GM18867 (cell line): Measurements from ENCODE around the gene CCDC9B.

Source experiments
- ATAC-seq: cut with Tn5 transposase; IDR thresholded peaks from one replicate; pipeline ENCODE4 v1.9.1; 2021; ENCODE audit warnings: mild to moderate bottlenecking, moderate library complexity; ENCODE audit not compliant: unreplicated experiment

The CCDC9B gene

DNA sequence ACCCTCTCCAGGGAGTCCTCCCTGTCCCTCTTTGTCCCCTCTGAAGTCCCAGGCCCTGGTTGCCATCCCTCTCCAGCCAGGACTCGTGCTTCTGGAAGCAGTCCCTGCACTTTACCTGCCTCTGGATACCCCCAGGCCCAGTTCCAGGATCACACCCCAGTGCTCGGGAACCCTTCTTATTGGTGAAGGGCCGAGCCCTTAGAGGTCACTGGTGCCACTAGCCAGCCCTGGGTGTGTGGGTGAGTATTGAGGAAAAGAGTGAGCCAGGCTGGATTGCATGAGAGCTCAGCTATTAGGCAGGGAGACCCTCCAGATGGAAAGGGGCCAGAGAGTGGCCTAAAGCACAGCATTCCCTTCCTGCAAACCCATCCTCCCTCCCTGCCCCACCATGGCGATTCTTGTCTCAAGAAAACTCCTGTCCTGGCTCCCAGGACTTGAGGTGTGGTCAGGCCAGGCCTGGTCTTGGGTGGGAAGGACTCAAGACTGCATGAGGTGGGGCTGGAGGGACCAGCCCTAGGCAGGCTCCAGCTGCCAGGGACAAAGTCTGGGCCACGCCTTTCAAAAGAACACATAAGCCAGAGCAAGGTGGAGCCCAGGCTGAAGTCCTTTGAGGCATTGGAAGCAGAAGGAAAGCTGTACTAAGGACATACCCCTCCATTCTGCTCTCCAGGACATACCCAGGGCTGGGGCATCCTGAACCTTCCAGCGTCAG lies 5.3 kb upstream of the CCDC9B start:
- ATAC-seq: no peak

DNA sequence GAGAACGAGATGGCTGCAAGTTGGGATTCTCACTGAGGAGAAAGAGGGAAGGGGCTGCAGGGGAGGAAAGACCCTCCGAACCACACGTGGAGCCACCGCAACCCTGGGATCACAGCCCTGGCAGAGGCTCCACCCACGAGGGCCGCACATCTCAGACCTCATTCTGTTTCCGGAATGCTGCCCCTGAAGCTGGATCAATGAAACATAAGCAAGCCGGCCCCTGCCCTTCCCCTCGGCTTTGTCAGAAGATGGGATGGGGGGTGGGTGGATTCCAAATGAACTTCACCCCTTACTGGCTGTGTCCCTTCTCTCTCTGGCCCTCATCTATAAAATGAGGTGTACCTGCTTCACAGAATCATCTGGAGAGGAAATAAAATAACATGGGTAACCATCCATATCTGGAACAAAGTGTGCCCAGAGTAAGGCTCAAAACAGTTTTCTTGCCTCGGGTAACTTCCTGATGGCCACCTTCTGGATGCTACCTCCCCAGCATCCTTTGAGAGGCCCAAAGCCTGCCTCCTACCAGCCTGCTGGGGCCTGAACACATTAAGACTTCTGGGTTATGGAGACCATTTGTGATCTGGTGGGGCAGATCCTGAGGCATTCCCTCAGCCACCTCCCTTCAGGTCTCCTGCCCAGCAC lies 4.6 kb upstream of the CCDC9B start:
- no peak for ATAC-seq

DNA sequence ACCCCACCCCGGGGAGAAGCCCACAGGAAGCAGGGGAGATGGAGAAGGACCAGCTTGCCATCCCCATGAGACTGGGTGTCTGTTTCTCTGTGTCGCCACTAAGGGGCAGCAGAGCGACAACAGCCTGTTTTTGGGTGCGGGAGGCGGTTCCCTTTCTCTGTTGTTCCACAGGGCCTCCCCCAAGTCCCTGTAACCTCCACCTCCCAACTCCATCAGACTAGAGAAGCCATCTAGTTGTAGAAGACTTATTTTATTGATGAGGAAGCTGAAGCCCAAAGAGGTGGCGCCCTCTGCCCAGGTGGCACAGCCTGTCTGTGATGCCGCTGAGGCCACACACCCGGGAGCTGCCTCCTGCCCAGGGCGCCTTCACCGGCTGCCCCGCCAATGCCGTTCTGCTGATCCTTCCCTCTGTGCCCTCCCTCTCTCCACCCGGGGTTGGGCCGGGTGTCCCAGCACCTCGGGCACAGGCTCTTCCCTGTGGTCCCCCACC lies 3.9 kb upstream of the CCDC9B start:
- no peak for ATAC-seq

DNA sequence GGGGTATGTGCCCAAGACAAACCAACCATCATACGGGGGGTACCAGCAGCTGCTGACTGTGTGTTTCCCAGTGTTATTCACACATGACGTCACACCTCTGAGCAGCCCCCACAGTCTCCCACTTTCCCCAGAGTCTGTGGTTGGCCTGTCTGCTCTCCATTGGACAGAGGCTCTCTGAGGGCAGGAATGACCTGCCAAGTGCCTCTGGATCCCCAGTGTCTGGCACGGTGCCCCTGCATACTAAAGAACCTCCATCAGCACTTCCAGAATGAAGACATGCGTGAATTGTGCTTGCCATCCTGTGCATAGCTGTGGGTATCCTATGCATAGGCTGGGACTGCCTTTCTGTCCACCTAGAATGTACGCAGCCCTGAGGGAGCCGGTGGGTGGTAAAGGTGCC lies 3.5 kb upstream of the CCDC9B start:
- ATAC-seq: no peak

DNA sequence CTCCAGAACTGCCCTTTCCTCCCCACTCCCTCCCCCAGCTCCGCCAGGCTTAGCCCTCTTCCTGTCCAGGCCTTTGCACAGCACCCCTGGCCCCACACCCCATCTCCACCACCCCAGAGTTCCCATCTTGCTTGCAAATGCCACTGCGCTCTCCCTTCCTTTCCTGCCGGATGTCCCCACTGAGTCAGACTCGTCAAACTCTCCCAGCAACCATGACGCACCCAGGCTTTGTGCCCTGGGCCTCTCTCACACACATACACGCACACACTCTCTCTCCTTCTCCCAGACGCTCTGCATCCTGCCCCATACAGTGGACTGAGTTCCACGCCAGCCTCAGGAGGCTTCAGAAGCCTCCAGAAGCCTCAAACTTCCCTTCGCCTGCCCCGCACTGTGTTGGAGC lies 2.8 kb upstream of the CCDC9B start:
- no peak for ATAC-seq

DNA sequence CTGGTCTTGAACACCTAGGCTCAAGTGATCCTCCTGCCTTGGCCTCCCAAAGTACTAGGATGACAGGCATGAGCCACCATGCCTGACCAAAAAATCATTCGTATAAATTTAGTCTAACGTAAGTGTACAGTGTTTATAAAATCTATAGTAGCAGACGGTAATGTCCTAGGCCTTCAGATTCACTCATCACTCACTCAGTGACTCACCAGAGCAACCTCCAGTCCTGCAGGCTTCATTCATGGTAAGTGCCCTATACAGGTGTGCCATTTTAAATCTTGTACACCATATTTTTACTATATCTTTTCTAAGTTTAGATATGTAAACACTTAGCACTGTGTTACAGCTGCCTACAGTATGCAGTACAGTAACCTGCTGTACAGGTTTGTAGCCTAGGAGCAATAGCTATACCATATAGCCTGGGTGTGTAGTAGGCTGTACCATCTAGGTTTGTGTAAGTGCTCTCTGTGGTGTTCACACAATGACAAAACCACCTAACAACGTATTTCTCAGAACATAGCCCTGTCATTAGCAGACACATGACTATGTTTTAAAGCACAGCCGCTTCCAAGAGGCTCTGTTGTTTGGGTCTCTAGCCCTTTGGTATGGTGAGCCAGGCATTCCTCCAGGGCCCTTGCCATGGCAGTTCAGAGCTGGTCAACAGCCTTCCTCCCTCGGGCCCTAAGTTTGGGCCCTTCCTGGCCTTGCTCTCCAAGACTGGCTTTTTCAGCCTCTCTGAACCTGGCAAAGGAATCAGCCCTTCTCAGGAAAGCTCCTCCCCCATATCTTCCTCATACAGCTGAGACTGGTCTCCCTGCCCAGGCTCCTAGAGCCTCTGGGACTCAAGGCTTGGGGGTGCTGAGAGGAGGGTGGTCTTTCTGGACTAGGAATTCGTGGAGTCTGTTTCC lies 1.9 kb upstream of the CCDC9B start:
- no peak for ATAC-seq

DNA sequence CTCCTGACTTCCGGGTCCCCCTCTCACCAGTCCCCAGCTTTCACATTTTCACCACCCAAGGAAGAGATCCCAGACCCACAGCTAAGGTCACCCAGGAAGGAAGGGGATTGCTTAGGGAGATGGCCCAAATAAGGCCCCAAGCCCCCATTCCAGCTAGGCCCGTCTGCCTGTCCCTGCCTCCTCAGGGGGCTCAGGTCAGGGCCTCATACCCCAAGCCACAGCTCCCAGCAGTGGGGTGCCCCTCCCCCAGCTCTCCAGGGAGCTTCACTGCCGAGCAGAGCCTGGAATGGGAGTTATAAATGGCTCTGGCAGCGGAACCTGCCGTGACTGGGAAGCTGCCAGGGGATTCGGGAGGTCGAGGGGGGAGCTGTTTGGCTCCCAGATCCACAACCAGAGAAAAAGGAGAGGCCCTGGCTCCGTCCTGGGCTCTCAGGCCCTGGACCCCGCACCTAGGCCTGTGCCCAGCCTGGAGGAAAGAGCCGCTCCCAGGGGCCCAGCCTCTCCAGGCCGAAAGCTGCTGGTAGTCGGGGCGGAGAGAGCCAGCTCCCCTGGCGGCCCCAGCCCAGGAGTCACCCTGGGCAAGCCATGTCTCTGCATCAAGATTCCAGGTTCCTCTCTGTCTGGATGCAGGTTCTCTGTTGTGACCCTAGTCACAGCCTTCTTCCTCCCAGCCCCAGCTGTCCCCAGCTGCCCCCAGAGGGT lies 550 bp downstream of the CCDC9B start:
- no peak for ATAC-seq

DNA sequence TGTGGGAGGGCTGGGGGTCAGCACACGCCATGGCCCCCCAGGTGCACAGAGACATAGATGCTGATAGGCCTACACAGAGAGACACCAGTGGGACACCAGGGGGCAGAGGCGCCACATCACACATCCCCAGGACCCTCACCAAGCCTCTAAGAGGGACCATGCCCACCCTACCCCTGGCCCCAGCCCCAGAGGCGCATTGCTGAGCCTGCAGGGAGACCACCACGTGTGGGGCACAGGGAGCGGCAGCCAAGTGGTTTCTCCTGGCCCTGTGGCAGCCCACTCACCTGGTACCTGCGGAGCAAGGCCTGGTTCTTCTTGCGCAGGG lies 1.2 kb downstream of the CCDC9B start:
- no peak for ATAC-seq

DNA sequence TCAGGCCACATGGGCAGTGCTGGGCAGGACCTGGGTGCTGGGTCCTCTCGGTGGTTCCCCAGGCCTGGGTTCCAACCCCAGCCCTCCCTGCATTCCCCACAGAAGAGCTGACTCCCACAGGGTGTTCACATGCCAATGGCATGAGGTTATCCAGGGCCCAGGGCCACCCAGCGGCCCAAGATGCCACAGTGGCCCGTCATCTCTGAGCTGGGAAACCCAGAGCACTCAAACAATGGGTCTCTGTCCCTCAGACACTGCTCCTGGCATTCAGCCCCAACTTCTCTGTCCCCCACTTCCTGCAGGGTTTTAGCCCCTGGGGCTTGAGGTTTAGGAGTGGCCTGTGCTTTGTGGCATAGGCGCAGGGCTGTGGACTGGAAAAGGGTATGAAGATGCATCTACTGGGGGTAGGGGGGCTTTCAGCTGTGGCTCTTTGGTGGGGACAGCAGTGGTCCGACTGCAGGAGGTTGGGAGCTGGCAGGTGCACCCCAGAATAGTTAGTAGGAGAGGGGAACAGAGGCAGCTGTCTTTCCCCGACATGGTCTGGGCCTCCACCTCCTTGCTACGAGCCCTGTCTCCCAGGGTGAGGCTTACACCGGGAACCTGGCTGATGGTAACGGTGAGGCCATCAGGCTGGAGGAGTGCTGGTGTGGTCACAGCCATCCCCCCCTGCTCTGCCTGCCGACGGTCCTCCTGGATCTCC lies 1.7 kb downstream of the CCDC9B start:
- ATAC-seq: no peak

DNA sequence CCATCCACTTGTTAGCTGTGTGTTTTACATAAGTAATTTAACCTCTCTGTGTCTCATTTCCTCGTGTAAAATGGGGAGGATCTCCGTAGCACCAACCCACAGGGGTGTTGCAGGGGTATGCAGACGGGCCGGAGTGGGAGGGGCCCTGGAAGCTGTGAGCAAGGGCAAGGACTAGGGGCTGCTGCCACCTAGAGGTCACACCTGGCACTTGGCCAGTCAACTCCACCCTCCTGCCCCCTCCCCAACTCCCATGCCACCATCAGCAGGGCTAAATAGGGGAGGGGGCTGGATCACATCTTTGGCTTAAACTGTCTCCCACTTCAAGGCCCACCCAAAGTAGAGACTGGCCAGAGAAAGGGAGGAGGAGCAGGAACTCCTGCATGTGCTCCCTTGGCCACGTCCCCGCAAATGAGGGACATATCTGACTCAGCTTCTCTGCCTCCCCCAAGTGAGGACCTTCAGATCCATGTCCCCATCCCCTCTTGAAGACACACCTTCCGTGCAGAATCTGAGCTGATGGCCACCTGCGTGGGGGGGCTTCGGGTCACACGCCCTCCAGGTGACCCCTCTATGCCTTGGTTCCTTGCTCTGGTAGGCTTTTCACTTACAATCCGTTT lies 2.6 kb downstream of the CCDC9B start:
- ATAC-seq: peak; percentile 63

DNA sequence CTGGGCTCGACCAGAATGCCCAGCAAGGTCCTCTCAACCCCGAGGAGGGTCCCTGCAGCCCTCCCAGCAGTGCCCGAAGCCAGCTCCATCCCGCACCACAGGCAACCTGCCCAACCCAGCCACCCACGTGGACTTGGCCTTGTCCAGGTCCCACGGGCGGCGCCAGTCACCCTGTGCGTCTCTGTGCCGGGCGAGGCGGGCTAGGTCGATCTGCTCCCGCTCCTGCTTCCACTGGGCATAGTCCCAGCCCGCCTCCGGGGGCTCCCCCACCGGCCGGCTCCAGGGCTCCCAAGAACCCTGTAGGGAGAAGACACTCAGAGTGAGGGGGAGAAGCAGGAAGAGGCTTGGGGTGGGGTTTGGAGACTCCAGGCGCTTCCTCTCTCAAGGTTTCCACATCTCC lies 3.1 kb downstream of the CCDC9B start:
- no peak for ATAC-seq

DNA sequence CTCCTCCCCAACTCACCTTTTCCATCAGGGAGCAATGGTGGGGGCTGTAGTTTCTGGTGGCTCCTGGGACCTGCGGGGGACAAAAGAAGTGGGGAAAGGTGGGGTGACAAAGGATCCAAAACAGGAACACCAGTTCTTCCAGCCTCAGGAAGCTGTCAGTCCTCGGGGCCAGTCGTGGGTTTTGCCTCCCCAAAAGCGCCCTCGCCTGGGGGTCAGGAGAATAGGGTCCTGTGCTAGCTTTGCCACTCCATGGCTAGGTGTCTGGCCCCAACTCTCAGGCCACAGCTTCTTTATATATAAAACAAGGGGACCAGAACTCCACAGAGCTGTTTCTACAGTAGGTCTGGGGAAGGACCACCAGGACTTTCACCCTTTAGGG lies 4.0 kb downstream of the CCDC9B start:
- no peak for ATAC-seq

DNA sequence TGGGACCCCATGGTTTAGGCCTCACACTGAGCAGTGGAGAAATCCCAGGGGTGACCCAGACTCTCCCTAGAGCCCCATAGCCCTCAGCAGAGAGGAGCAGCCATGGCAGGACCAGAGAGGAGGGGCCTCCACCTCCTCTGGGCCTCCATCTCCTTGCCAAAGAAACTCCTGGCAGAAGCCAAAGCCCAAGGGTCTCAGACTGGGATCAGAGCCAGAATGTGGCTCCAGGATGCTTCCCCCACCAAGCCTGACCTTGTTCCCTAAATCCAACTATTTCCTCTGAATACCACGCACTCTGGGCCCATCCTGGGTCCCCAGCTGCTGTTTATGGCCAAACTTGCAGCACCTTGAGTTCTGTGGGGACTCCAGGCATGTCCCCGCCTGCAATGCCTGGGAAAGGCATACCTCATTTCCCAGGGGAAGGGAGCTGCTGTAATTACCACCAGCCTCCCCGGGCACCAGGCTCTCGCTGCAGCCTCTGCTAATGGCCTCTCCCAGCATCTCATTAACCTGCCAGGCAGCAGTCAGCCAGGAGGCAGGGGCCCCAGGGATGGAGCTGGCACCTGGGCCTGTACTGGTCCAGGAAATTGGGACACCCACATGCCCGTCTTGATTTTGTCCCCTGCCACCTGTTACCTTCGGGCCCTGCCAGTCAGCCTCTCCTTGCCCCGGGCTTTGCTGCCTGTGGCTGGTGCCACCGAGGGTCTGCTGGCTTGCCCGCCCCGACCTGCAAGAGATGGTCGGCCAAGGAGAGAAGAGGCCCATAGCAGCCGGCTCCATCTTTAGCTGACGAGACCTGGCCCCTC lies 4.6 kb downstream of the CCDC9B start:
- ATAC-seq: no peak

DNA sequence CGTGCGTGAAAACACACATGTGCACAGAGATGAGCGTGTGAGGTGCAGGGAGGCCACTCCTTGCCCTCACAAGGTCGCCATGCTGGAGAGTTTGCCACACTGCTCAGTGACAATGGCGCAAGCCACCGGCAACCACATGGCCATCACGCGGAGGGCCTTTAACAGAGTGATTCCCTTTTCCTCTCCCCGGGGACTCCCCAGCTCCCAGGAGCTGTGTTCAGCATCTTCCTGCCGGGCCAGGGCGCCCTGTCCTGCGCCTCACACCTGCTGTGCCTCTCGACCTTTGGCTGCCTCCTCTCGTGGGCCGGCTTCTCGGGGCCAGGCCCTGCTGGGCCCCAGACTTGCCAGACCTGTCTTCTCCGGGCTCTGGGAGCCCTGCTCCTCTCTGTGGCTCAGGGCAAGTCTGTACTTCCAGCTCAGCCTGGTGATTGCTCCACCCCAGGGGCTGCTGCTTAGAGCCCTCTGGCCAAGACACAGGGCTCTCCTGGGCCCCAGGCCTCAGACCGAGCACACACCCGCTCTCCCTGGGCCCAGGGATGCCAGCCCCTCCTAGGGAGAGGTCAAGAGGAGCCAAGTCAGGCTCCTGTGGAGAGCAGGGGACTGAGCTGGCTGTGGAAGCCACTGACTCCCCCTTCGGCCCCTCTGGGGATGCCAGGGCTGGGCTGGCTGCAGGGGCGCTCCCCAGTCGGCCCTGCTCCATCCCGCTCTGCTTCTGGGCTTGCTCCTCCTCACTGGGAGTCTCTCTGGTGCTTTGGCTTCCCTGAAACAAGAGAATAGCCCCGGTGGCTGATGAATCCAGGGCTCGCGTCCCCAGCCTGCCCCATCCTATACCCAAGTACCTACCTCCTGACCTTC lies 5.6 kb downstream of the CCDC9B start:
- ATAC-seq: no peak

DNA sequence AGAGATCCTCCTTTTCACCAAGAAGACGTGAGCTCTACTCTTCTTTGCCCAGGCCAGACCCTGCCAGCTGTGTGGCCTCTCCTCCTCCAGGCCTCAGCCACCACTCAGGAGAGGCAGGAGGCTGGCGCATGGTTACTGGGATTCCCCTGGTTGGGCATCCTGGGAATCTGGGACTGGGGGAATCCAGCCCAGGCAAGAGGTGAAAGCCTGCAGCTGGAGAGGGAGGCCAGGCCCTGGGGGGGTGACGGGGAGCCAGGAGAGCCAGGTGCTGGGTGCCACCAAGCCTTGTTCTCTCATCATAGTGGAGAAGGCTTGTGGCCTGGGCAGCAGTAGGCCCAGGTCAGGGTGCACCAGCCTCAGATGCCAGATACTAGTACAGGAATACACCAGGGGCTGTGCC lies 6.2 kb downstream of the CCDC9B start:
- no peak for ATAC-seq

DNA sequence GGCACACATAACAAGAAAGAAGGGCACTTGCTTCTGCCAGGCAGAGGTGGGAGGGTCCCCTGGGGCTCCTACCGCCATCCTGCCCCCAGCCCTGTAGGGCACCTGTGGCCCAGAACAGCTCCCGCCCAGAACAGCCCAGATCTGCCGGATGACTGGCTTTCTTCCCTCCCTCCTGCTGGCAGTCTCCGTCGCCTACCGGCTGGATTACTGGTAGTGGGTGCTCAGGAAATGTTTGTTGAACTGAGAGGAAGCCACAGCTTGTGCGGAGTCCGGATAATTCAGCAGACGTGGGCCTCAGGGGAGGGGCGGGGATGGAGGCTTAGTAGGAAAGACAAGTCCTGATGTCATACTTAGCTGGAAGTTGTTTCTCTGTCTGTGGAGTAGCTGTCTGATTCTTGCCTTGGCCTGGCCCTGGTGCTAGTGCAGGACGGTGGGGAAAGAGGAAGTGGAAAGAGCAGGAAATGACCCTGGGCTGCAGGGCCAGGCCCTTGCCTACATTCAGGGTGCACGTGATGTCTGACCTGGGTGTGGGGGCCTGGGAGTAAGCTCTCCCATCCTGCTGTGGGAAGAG lies 6.7 kb downstream of the CCDC9B start:
- no peak for ATAC-seq

DNA sequence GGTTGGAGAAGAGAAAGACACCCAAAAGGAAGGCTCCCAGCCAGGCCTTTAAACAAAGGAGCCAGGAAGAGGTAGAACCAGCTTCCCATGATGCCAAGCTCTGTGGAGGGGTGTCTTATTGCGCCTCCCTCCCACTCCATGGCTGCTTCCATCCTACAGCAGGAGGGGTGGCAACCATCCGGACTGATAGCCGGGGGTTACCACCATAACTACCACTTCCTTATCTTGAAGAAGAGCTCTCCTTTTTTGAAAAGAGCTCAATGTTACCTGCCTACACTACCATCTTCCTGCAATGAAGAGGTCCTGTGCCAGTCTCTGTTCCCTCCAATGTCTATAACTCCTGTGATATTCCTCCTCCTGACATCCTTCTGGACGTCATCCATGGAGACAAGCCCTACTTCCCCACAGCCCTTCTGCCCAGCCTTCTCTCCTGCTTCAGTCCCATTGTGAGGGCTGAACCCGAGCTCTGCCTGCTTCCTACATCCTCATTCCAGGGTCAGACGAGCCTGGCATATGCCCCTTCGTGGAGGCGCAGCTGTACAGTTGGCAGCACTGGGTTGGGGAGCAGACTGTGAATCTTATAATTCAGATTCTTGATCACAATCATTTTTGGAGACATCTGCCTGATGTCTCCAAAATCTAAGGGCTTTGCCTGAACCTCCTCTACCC lies 8.5 kb downstream of the CCDC9B start:
- no peak for ATAC-seq

DNA sequence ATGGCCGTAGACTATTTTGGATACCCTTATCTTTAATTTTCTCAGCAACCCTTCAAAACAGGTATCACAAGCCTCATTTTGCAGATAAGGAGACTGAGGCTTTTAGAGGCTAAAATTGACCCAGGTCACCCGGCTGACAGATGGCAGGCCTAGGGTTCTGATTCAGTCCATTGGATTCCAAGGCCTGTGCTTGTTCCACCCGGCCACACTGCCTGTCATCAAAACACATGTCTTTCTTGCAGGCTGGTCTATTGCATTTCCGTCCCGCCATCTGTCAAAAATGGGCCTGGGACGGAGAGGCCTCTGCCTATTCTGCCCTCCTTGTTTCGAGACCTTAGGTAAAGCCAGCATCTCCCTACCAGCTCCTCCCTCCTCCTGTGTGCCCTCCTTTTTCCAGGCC lies 9.1 kb downstream of the CCDC9B start:
- no peak for ATAC-seq
